Measurements from ENCODE around the gene UNC13C.

- TF ChIP-seq EZH2phosphoT487 (IDR thresholded peaks at IDR 0.05; ENCODE audit: insufficient read depth, low read depth): no peak
- TF ChIP-seq EZH2 (IDR thresholded peaks at IDR 0.05; ENCODE audit: insufficient read depth, poor library complexity, severe bottlenecking): no peak
Observed at GRCh38 chr15:54681584-54681983, 703.3 kb downstream of the UNC13C start.
